Measurements from ENCODE around the gene CYP8B1. TPM values are rescaled to one million over a fixed set of nuclear protein-coding genes. Genes with fewer than 3 reads are reported as not detected.
A peak's percentile ranks its signal among the peaks of the same experiment; 100 is the strongest.

The CYP8B1 gene
- total and polyA plus RNA-seq, 2 of the 8 experiments (the other 6 are each of a cell fraction or from before 2014, with no cell fraction given) = not detected

- TF ChIP-seq MAX (IDR thresholded peaks at IDR 0.05) (no peak), RAD21 (IDR thresholded peaks at IDR 0.05 in 1 of 2, conservative IDR thresholded peaks at IDR 0.05 in 1 of 2; ENCODE audit: low read depth in 2 of 2, low read length in 2 of 2) (peak; percentile 76 to 81), ATF3 (IDR thresholded peaks at IDR 0.05; ENCODE audit: insufficient read depth, low read depth, low read length) (no peak), USF2 (IDR thresholded peaks at IDR 0.05; ENCODE audit: low read length) (no peak), POU5F1 (IDR thresholded peaks at IDR 0.05; ENCODE audit: low read depth, low read length) (no peak), CBX5 (IDR thresholded peaks at IDR 0.05; ENCODE audit: low read depth, low read length) (no peak), SP1 (IDR thresholded peaks at IDR 0.05; ENCODE audit: low read depth, low read length) (no peak), SP4 (IDR thresholded peaks at IDR 0.05; ENCODE audit: low read length) (no peak), NRF1 (IDR thresholded peaks at IDR 0.05; ENCODE audit: low read depth, low read length) (no peak), NANOG (IDR thresholded peaks at IDR 0.05; ENCODE audit: insufficient read depth, low read depth, low read length, poor library complexity, severe bottlenecking) (no peak), EZH2 (IDR thresholded peaks at IDR 0.05; ENCODE audit: low read depth, low read length, severe bottlenecking) (no peak), RNF2 (IDR thresholded peaks at IDR 0.05; ENCODE audit: borderline replicate concordance, low read depth, low read length, missing control alignments, poor library complexity, severe bottlenecking) (no peak), JUND (IDR thresholded peaks at IDR 0.05; ENCODE audit: low read length) (no peak), SP2 (IDR thresholded peaks at IDR 0.05; ENCODE audit: low read length) (no peak), RFX5 (IDR thresholded peaks at IDR 0.05; ENCODE audit: borderline replicate concordance, low read depth, low read length) (no peak), PHF8 (conservative IDR thresholded peaks at IDR 0.05; ENCODE audit: low read depth, low read length) (no peak), ASH2L (IDR thresholded peaks at IDR 0.05; ENCODE audit: low read length) (peak; percentile 26), EP300 (IDR thresholded peaks at IDR 0.05; ENCODE audit: borderline replicate concordance in 1 of 2, low read depth in 2 of 2, low read length in 2 of 2) (no peak), TEAD4 (IDR thresholded peaks at IDR 0.05; ENCODE audit: low read depth, low read length) (no peak), ATF2 (IDR thresholded peaks at IDR 0.05; ENCODE audit: low read length) (no peak), JUN (IDR thresholded peaks at IDR 0.05; ENCODE audit: low read depth, low read length) (no peak), SIRT6 (IDR thresholded peaks at IDR 0.05; ENCODE audit: low read length) (no peak)
Measured at GRCh38 chr3:42831321-42831713, 44.4 kb downstream of the CYP8B1 start (continued).

Data from H1 (cell line).